Stimulated activated CD8-positive, alpha-beta memory T cell treated with anti-CD3 and anti-CD28 coated beads, Interleukin-12 subunit alpha, Interleukin-12 subunit beta, amount 100 ng/mL, for 1 hour (primary cell): Measurements from ENCODE around the gene ELAVL1.
A peak's percentile ranks its signal among the peaks of the same experiment; 100 is the strongest.
"Not testable (repeated sequence)": the region's sequence is repeated elsewhere in the genome, so short reads cannot be mapped to it uniquely, and the experiment has no call there.

ENCODE experiments used
- DNase-seq: peaks from one replicate; pipeline ENCODE4 v3.0.0-alpha.2; 2020; ENCODE audit warnings: low read depth

The ELAVL1 gene

GRCh38 chr19:7968796-7969554 lies 36.5 kb downstream of the ELAVL1 start:
- no peak for DNase-seq

- no peak for DNase-seq
These were observed 37.2 kb downstream of the ELAVL1 start for GRCh38 chr19:7968008-7968795.

GRCh38 chr19:7965921-7966665 lies 39.3 kb downstream of the ELAVL1 start:
- no peak for DNase-seq

- no peak for DNase-seq
These were observed 40.1 kb downstream of the ELAVL1 start for GRCh38 chr19:7965259-7965841.

- no peak for DNase-seq
These were observed 41.9 kb downstream of the ELAVL1 start for GRCh38 chr19:7963566-7963965.

- DNase-seq: no peak
These were observed 42.7 kb downstream of the ELAVL1 start for GRCh38 chr19:7962644-7963268.

- no peak for DNase-seq
These were observed 43.4 kb downstream of the ELAVL1 start for GRCh38 chr19:7961920-7962626.

GRCh38 chr19:7961082-7961481 lies 44.4 kb downstream of the ELAVL1 start:
- not testable (repeated sequence) for DNase-seq

GRCh38 chr19:7959211-7959610 lies 46.2 kb downstream of the ELAVL1 start:
- DNase-seq: no peak

GRCh38 chr19:7955696-7956095 lies 49.7 kb downstream of the ELAVL1 start:
- no peak for DNase-seq

GRCh38 chr19:7953576-7953975 lies 51.9 kb downstream of the ELAVL1 start:
- DNase-seq: no peak

GRCh38 chr19:7953060-7953459 lies 52.4 kb downstream of the ELAVL1 start:
- DNase-seq: no peak

GRCh38 chr19:7947939-7948338 lies 57.5 kb downstream of the ELAVL1 start:
- no peak for DNase-seq

- peak; percentile 82 for DNase-seq
These were observed 61.2 kb downstream of the ELAVL1 start for GRCh38 chr19:7944177-7944761.

GRCh38 chr19:7943444-7944176 lies 61.8 kb downstream of the ELAVL1 start, which contains the start of gene TIMM44:
TIMM44 (minus strand) TSS chr19:7943666; CDS start chr19:7943651, 15 bp downstream.
- peak; percentile 98 for DNase-seq

- DNase-seq: no peak
These were observed 62.4 kb downstream of the ELAVL1 start for GRCh38 chr19:7942981-7943443.

GRCh38 chr19:7941895-7942596 lies 63.4 kb downstream of the ELAVL1 start:
- no peak for DNase-seq

GRCh38 chr19:7940841-7941240 lies 64.6 kb downstream of the ELAVL1 start:
- no peak for DNase-seq

GRCh38 chr19:7934766-7935165 lies 70.7 kb downstream of the ELAVL1 start:
- DNase-seq: no peak
